ENCODE measurements around the gene SLC34A3.
"Not testable (repeated sequence)": the region's sequence is repeated elsewhere in the genome, so short reads cannot be mapped to it uniquely, and the experiment has no call there.

SLC34A3 gene

GRCh38 chr9:137228968-137229896, 1.5 kb upstream of the SLC34A3 start:
- DNase-seq = no peak

- DNase-seq = no peak
Observed at GRCh38 chr9:137229903-137230704, 597 bp upstream of the SLC34A3 start.

GRCh38 chr9:137231372-137232039, 805 bp downstream of the SLC34A3 start:
- DNase-seq = no peak

GRCh38 chr9:137232101-137232500, 1.4 kb downstream of the SLC34A3 start:
- DNase-seq = no peak

GRCh38 chr9:137232510-137232909, 1.8 kb downstream of the SLC34A3 start:
- DNase-seq = no peak

GRCh38 chr9:137233143-137233980, 2.7 kb downstream of the SLC34A3 start:
- DNase-seq = no peak

- DNase-seq = no peak
Observed at GRCh38 chr9:137234055-137234697, 3.5 kb downstream of the SLC34A3 start.

GRCh38 chr9:137234758-137235423, 4.2 kb downstream of the SLC34A3 start:
- no peak for DNase-seq

- DNase-seq = no peak
Observed at GRCh38 chr9:137235424-137236237, 4.9 kb downstream of the SLC34A3 start.

GRCh38 chr9:137236238-137236935, 5.7 kb downstream of the SLC34A3 start:
- DNase-seq = peak; percentile 72

GRCh38 chr9:137236936-137237421, 6.3 kb downstream of the SLC34A3 start:
- DNase-seq = no peak

GRCh38 chr9:137237759-137238726, 7.3 kb downstream of the SLC34A3 start:
- no peak for DNase-seq

GRCh38 chr9:137239541-137240200, 9.0 kb downstream of the SLC34A3 start:
- DNase-seq = not testable (repeated sequence)

GRCh38 chr9:137240318-137240840, 9.7 kb downstream of the SLC34A3 start:
- DNase-seq = peak; percentile 61

- DNase-seq = peak; percentile 100
Observed at GRCh38 chr9:137240841-137241489, 10.3 kb downstream of the SLC34A3 start, which contains the start of gene TUBB4B. TSS of gene TUBB4B (plus strand) at chr9:137241287. CDS start at chr9:137241361, 74 bp downstream.

All from fibroblast of skin of abdomen (primary cell).